ENCODE measurements around the gene SMAD5. TPM values are rescaled to one million over a fixed set of nuclear protein-coding genes. Genes with fewer than 3 reads are reported as not detected.

Gene SMAD5
- total RNA-seq, 1 donor from 2014 or later = 68.5 TPM

DNA sequence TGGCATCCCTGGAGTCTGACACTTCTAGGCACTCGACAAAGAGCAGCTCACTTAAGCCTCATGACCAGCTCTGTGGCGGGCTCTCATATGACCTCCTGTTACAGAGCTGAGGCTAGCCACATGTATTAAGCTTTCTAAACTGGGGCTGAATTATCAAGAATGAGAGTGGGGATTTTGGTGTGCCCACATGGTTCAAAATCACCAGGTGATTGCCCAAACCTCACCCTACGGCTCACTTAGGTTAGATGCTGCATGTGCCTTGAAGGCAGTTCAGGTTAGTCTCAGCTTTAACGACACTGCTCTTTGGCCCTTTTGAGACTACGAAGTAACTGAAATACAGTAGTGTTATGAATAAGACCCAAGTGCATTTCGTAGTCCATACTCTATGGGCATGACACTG, 99.7 kb downstream of the SMAD5 start:
- H3K4me1 Mint-ChIP-seq (ENCODE audit: unreplicated experiment) = no peaks in the 10 kb centered on the region

More for the DNA sequence above, 99.7 kb downstream of the SMAD5 start:
- Mint-ChIP-seq H3K4me3 (ENCODE audit: unreplicated experiment) (no peak overlapping the region), H3K27ac (ENCODE audit: unreplicated experiment) (no peak overlapping the region), H3K9me3 (ENCODE audit: unreplicated experiment) (no peaks in the 10 kb centered on the region), H3K36me3 (ENCODE audit: low read depth, unreplicated experiment) (no peaks in the 10 kb centered on the region), H3K27me3 (ENCODE audit: unreplicated experiment) (peaks cover 1% of the 10 kb centered on the region)
- TF ChIP-seq, protein P1, sequence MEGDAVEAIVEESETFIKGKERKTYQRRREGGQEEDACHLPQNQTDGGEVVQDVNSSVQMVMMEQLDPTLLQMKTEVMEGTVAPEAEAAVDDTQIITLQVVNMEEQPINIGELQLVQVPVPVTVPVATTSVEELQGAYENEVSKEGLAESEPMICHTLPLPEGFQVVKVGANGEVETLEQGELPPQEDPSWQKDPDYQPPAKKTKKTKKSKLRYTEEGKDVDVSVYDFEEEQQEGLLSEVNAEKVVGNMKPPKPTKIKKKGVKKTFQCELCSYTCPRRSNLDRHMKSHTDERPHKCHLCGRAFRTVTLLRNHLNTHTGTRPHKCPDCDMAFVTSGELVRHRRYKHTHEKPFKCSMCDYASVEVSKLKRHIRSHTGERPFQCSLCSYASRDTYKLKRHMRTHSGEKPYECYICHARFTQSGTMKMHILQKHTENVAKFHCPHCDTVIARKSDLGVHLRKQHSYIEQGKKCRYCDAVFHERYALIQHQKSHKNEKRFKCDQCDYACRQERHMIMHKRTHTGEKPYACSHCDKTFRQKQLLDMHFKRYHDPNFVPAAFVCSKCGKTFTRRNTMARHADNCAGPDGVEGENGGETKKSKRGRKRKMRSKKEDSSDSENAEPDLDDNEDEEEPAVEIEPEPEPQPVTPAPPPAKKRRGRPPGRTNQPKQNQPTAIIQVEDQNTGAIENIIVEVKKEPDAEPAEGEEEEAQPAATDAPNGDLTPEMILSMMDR (IDR thresholded peaks at IDR 0.05; ENCODE audit: unreplicated experiment) = no peak
- DNase-seq (ENCODE audit: low spot score) = no peak

Other genes with a start within 250 kb of the SMAD5 start
- not detected for gene IL9, start 237.0 kb upstream of the SMAD5 start, total RNA-seq (ENCODE audit: unreplicated experiment)
- not detected for gene LECT2, start 177.9 kb upstream of the SMAD5 start, total RNA-seq (ENCODE audit: unreplicated experiment)
- 27.9 TPM for gene TGFBI, start 103.9 kb upstream of the SMAD5 start, total RNA-seq (ENCODE audit: unreplicated experiment)
- gene SMIM32, start 60.3 kb downstream of the SMAD5 start, total RNA-seq (ENCODE audit: unreplicated experiment) = not detected
- gene TRPC7, start 232.7 kb downstream of the SMAD5 start, total RNA-seq (ENCODE audit: unreplicated experiment) = not detected

Data from endothelial cell (in vitro differentiated cells).